Keratinocyte (primary cell): ENCODE results near the gene PARP1.

Experiments
- CTCF ChIP-seq, 3 experiments: IDR thresholded peaks in 1 of 3; conservative IDR thresholded peaks in 1 of 3; optimal IDR thresholded peaks in 1 of 3; 2 replicates in 2 of 3; 3 replicates in 1 of 3; pipeline versions ENCODE3 to v1.5.1; 2011; ENCODE audit warnings: low read length in 3 of 3, mild to moderate bottlenecking in 3 of 3, moderate library complexity in 2 of 3, control low read depth in 1 of 3, inconsistent platforms in 1 of 3; ENCODE audit not compliant: insufficient read depth in 2 of 3; ENCODE audit errors: extremely low read depth in 1 of 3
- EZH2 ChIP-seq: IDR thresholded peaks from one replicate; pipeline ENCODE4 v1.6.1; 2012; ENCODE audit warnings: inconsistent platforms, mild to moderate bottlenecking, low read length, moderate library complexity

DNA sequence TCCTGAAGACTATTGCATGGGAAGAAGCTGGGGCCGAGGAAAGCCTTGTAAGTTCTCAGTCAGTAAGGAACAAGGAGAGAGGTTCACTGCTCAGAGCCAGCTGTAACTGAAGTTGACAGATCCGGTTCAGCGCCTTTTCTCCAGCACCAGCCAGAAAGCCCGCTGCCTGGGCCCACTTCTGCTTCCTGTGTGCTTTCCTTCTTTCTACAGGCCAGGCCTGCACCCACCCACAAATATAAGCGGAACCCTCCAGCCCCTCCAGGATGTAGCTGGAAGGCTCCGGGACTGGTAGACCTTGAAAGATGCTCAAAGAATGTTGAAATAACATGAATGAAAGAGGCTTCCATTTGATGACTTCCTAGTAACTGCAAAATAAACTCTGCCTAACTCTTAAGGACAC, 38.8 kb downstream of the PARP1 start:
- TF ChIP-seq CTCF (optimal IDR thresholded peaks at IDR 0.05 in 1 of 3, IDR thresholded peaks at IDR 0.05 in 1 of 3, conservative IDR thresholded peaks at IDR 0.05 in 1 of 3; ENCODE audit: extremely low read depth in 1 of 3, insufficient read depth in 2 of 3, low read length in 3 of 3) (no peak), EZH2 (no peak)
